Activated T-helper 2 cell treated with anti-CD3 and anti-CD28 coated beads, Interferon-gamma antibody, Interleukin-2, Interleukin-4, amounts not matched to agents 10 μg/mL and 5 μg/mL and 100 μg/mL, durations not matched to agents 14 hours and 24 hours and 36 hours (primary cell): Measurements from ENCODE around the gene UHRF2. TPM values are rescaled to one million over a fixed set of nuclear protein-coding genes. Genes with fewer than 3 reads are reported as not detected.
A peak's percentile ranks its signal among the peaks of the same experiment; 100 is the strongest.

Experiments used
- DNase-seq: peaks from one replicate; pipeline ENCODE4 v3.0.0; 2021; ENCODE audit warnings: low spot score
- H3K27ac Mint-ChIP-seq: one replicate; pipeline ENCODE4 v1.8.0; 2021; ENCODE audit warnings: mixed read lengths
- H3K27me3 Mint-ChIP-seq: one replicate; pipeline ENCODE4 v1.8.0; 2021; ENCODE audit warnings: low read depth, mixed read lengths
- H3K36me3 Mint-ChIP-seq: one replicate; pipeline ENCODE4 v1.8.0; 2021; ENCODE audit warnings: low read depth, mixed read lengths
- H3K4me1 Mint-ChIP-seq: one replicate; pipeline ENCODE4 v1.8.0; 2021; ENCODE audit warnings: low read depth, mixed read lengths
- H3K4me3 Mint-ChIP-seq: one replicate; pipeline ENCODE4 v1.8.0; 2021; ENCODE audit warnings: low read depth, mild to moderate bottlenecking, moderate library complexity, mixed read lengths
- H3K9me3 Mint-ChIP-seq: one replicate; pipeline ENCODE4 v1.8.0; 2021; ENCODE audit warnings: mixed read lengths
- intact Hi-C: fragments of 100-400 bp; cut with micrococcal nuclease; formaldehyde crosslinking; loops from one replicate; pipeline ENCODE4 v1.15.1; 2023
- total RNA-seq: library from RNA; stranded (reverse); gene quantifications from 2 replicates; pipeline ENCODE4 v1.2.3, GENCODE V29; 2022

The UHRF2 gene
- total RNA-seq, 1 donor from 2014 or later = 79.7 TPM

DNA sequence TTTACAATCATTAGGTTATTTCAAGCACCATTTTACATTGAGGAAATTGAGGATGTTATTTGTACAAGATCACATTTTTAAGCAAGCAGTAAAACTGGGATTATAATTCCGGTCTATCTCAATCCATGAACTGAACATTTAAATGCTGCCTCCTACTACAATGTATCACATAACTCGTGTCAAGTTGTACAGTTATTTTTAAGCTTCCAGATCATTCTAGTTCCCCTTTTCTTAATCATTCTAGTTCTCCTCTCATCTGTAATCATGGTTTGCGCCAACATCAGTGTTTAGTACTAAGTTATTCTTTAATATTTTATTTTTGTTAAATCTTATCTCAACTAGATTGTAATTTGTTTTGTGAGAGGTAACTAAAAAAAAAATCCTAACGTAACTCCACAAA lies 2.4 kb upstream of the UHRF2 start:
- peaks cover 17% of the 10 kb centered on the region for H3K36me3 Mint-ChIP-seq
- no peak for DNase-seq
- H3K27ac Mint-ChIP-seq = no peak overlapping the region
- peaks cover 3% of the 10 kb centered on the region for H3K27me3 Mint-ChIP-seq
- H3K9me3 Mint-ChIP-seq = no peaks in the 10 kb centered on the region
- intact Hi-C loops = loop anchor here (5.0 to 10.0 kb wide), 4 partner anchors 484 to 956 kb away; partner anchors contain the start of genes CD274 and RIC1
- H3K4me3 Mint-ChIP-seq = no peak overlapping the region
- H3K4me1 Mint-ChIP-seq = peaks cover 28% of the 10 kb centered on the region

DNA sequence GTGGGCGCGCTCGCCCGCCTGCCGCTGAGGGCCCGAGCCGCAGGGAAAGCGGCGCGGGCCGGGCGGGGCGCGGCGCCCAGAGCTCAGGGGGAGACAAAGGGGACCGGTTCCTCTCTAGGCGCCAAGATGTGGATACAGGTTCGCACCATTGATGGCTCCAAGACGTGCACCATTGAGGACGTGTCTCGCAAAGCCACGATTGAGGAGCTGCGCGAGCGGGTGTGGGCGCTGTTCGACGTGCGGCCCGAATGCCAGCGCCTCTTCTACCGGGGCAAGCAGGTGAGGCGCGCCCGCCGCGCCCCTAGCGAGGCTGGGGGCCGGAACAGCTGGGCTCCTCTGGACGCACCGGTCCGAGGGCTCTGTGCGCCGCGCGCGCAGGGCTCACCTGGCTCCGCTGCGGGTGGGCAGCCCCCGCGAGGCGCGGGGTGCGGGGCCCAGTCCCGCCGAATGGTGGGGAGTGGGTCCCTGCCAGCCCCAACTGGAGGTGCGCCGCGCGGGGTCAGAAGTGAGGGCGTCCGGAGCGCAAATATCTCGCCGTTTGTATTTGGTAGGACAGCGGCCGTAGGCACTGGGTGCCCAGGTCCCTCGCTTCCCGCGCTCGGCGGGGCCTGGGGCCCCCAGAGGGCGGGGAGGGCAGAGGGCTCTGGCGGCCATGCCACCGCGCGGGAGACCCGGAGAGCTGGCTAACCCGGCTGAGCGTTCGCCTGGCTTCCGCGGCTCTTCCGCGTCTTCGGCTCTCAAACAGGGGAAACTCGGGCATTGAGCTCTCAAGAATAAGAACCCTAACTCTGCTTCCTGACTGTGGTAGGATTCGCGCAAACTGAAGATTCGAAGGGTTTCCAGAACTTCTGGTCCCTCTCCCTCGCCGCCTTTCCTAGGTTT lies 607 bp downstream of the UHRF2 start:
- H3K4me1 Mint-ChIP-seq = peaks cover 48% of the 10 kb centered on the region
- peak; percentile 23 for DNase-seq
- no peaks in the 10 kb centered on the region for H3K9me3 Mint-ChIP-seq
- H3K36me3 Mint-ChIP-seq = peaks cover 36% of the 10 kb centered on the region
- H3K27ac Mint-ChIP-seq = peak overlapping the region; percentile 84
- H3K4me3 Mint-ChIP-seq = peak overlapping the region; percentile 96
- no peaks in the 10 kb centered on the region for H3K27me3 Mint-ChIP-seq
- intact Hi-C loops = loop anchor here (1.0 to 10.0 kb wide), 11 partner anchors 16 to 959 kb away; partner anchors contain the start of genes CD274, KDM4C, RANBP6 and RIC1

GRCh38 chr9:6414247-6414641 lies 1.2 kb downstream of the UHRF2 start:
- intact Hi-C loops = loop anchor here (5.0 to 10.0 kb wide), 4 partner anchors 481 to 959 kb away; partner anchors contain the start of genes CD274 and RIC1
- DNase-seq = no peak
- H3K9me3 Mint-ChIP-seq = no peaks in the 10 kb centered on the region
- peak overlapping the region; percentile 84 for H3K27ac Mint-ChIP-seq
- H3K4me3 Mint-ChIP-seq = peak overlapping the region; percentile 96
- H3K36me3 Mint-ChIP-seq = peaks cover 42% of the 10 kb centered on the region
- peaks cover 54% of the 10 kb centered on the region for H3K4me1 Mint-ChIP-seq
- no peaks in the 10 kb centered on the region for H3K27me3 Mint-ChIP-seq

GRCh38 chr9:6415266-6415665 lies 2.3 kb downstream of the UHRF2 start:
- intact Hi-C loops = loop anchor here (5.0 to 10.0 kb wide), 5 partner anchors 47 to 960 kb away; partner anchors contain the start of genes CD274 and RIC1
- Mint-ChIP-seq H3K4me3 (peak overlapping the region; percentile 96), H3K27ac (peak overlapping the region; percentile 35), H3K36me3 (peaks cover 42% of the 10 kb centered on the region), H3K9me3 (no peaks in the 10 kb centered on the region), H3K4me1 (peaks cover 50% of the 10 kb centered on the region), H3K27me3 (no peaks in the 10 kb centered on the region)
- DNase-seq = no peak

- H3K4me3 Mint-ChIP-seq = peak overlapping the region; percentile 63
- no peaks in the 10 kb centered on the region for H3K9me3 Mint-ChIP-seq
- no peaks in the 10 kb centered on the region for H3K27me3 Mint-ChIP-seq
- peaks cover 59% of the 10 kb centered on the region for H3K4me1 Mint-ChIP-seq
- H3K36me3 Mint-ChIP-seq = peaks cover 55% of the 10 kb centered on the region
- peak overlapping the region; percentile 82 for H3K27ac Mint-ChIP-seq
- DNase-seq = no peak
- intact Hi-C loops = loop anchor here (5.0 to 10.0 kb wide), 5 partner anchors 45 to 962 kb away; partner anchors contain the start of genes CD274 and RIC1
Observed at GRCh38 chr9:6417186-6417585, 4.2 kb downstream of the UHRF2 start.

DNA sequence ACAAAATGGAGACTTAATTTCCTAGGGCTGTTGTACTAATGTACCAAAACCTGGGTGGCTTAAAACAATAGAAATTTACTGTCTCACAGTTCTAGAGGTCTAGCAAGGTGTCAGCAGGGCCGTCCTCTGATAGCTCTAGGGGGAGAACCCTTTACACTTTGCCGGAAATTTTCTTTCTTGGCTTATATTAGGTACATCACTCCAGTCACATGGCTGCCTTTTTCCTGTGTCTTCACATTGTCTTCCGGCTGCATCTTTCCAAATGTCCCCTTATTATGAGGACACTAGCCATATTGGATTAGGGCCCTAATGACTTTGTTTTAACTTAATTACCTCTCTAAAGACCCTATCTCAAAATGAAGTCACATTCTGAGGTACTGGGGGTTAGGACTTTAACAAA lies 5.8 kb downstream of the UHRF2 start:
- DNase-seq = no peak
- peaks cover 67% of the 10 kb centered on the region for H3K4me1 Mint-ChIP-seq
- intact Hi-C loops = loop anchor here (5.0 to 10.0 kb wide), 5 partner anchors 44 to 964 kb away; partner anchors contain the start of genes CD274 and RIC1
- H3K27me3 Mint-ChIP-seq = no peaks in the 10 kb centered on the region
- H3K9me3 Mint-ChIP-seq = no peaks in the 10 kb centered on the region
- peak overlapping the region; percentile 82 for H3K27ac Mint-ChIP-seq
- peaks cover 67% of the 10 kb centered on the region for H3K36me3 Mint-ChIP-seq
- H3K4me3 Mint-ChIP-seq = peak overlapping the region; percentile 63

GRCh38 chr9:6424940-6425339 lies 11.9 kb downstream of the UHRF2 start:
- Mint-ChIP-seq H3K36me3 (peaks cover 64% of the 10 kb centered on the region), H3K4me3 (no peak overlapping the region), H3K27me3 (no peaks in the 10 kb centered on the region), H3K4me1 (peaks cover 54% of the 10 kb centered on the region), H3K9me3 (no peaks in the 10 kb centered on the region), H3K27ac (peak overlapping the region; percentile 33)
- intact Hi-C loops = no loop called here
- DNase-seq = no peak

DNA sequence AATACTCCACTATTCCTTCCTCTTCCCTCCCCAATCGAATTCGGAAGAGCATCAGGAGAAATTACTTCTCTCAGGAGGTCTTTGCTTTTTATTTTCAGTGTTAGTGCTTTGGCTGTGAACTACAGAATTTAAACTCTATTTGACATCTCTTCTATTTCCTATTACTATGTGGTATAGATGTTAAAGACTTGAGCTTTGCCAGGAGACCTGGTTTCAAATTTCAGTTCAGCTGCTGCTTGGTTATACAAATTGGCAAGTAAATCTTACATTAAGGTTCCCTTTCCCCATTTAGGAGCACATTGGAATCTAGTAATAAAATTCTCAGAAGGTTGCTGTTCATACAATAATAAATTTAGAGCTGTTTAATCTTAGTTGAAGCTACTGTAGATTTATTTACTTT lies 13.1 kb downstream of the UHRF2 start:
- Mint-ChIP-seq H3K9me3 (no peaks in the 10 kb centered on the region), H3K27ac (peak overlapping the region; percentile 48), H3K4me3 (no peak overlapping the region), H3K27me3 (no peaks in the 10 kb centered on the region), H3K36me3 (peaks cover 68% of the 10 kb centered on the region), H3K4me1 (peaks cover 57% of the 10 kb centered on the region)
- intact Hi-C loops = no loop called here
- DNase-seq = no peak

- peaks cover 61% of the 10 kb centered on the region for H3K4me1 Mint-ChIP-seq
- peaks cover 69% of the 10 kb centered on the region for H3K36me3 Mint-ChIP-seq
- peak overlapping the region; percentile 69 for H3K27ac Mint-ChIP-seq
- H3K9me3 Mint-ChIP-seq = no peaks in the 10 kb centered on the region
- peak; percentile 31 for DNase-seq
- H3K27me3 Mint-ChIP-seq = no peaks in the 10 kb centered on the region
- intact Hi-C loops = loop anchor here (1.0 to 2.0 kb wide), 2 partner anchors 16 to 74 kb away; partner anchors contain the start of gene UHRF2
- peak overlapping the region; percentile 41 for H3K4me3 Mint-ChIP-seq
Observed at GRCh38 chr9:6428940-6429889, 16.2 kb downstream of the UHRF2 start.

DNA sequence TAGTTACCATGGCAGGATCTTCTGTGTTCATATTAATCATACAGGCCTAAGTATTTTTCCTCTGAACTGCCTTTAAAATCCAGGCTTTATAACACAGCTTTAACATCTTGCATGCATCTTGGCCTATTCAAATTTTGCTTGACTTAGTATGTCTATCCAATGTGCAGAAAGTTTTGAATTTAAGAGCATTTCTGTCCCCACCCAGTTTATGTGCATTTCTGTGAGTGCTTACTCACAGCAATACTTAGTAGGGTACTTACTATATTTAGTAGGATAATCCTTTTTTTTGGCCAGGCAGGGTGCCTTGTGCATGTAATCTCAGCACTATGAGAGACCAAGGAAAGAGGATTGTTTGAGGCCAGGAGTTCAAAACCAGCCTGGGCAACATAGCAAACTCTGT lies 18.0 kb downstream of the UHRF2 start:
- Mint-ChIP-seq H3K4me1 (peaks cover 54% of the 10 kb centered on the region), H3K4me3 (peak overlapping the region; percentile 47), H3K27me3 (no peaks in the 10 kb centered on the region), H3K27ac (peak overlapping the region; percentile 80), H3K36me3 (peaks cover 66% of the 10 kb centered on the region), H3K9me3 (no peaks in the 10 kb centered on the region)
- DNase-seq = no peak
- intact Hi-C loops = no loop called here

DNA sequence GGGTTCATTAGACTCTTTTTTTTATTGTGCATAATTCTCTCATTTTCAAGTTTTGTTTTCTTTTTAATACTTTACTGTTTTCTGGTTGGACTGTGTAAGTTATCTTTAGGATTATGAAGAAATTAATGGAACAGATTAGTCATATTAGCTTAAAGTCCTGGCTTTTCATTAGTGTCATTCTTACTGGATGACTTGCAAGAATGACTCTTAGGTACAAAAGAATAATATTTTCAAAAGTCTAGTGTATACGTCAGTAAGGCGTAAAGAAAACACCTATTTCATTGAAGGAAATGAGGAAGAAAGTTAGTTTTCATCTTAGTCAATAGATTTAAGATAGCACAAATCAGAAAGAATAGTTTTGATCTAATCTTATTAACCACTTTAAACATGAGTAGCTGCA lies 20.4 kb downstream of the UHRF2 start:
- Mint-ChIP-seq H3K9me3 (no peaks in the 10 kb centered on the region), H3K27ac (peak overlapping the region; percentile 83), H3K36me3 (peaks cover 73% of the 10 kb centered on the region), H3K4me1 (peaks cover 53% of the 10 kb centered on the region), H3K27me3 (no peaks in the 10 kb centered on the region), H3K4me3 (no peak overlapping the region)
- no peak for DNase-seq
- intact Hi-C loops = no loop called here

- no peaks in the 10 kb centered on the region for H3K9me3 Mint-ChIP-seq
- peaks cover 66% of the 10 kb centered on the region for H3K36me3 Mint-ChIP-seq
- no peak overlapping the region for H3K4me3 Mint-ChIP-seq
- peaks cover 41% of the 10 kb centered on the region for H3K4me1 Mint-ChIP-seq
- intact Hi-C loops = no loop called here
- no peaks in the 10 kb centered on the region for H3K27me3 Mint-ChIP-seq
- peak overlapping the region; percentile 28 for H3K27ac Mint-ChIP-seq
- no peak for DNase-seq
Observed at GRCh38 chr9:6439051-6439703, 26.2 kb downstream of the UHRF2 start.
